Stimulated activated CD4-positive, alpha-beta T cell treated with anti-CD3 and anti-CD28 coated beads, TNF-alpha, amount 100 ng/mL, for 4 hours (primary cell): ENCODE results near the gene WDHD1.
"Not testable (repeated sequence)": the region's sequence is repeated elsewhere in the genome, so short reads cannot be mapped to it uniquely, and the experiment has no call there.

Experiments
- DNase-seq, 3 experiments: peaks; one replicate each; pipeline ENCODE4 v3.0.0-alpha.2; 2020; ENCODE audit warnings: low read depth in 3 of 3

The WDHD1 gene

GRCh38 chr14:55026793-55027561, at the start of gene WDHD1, which contains the start of gene SOCS4:
TSS of gene WDHD1 (minus strand) at chr14:55027099. CDS start at chr14:55026787, 312 bp downstream.
TSS of gene SOCS4 (plus strand) at chr14:55027236. CDS start at chr14:55043042, 15,806 bp downstream.
- peak; percentile 92 to 98 (median 94) for DNase-seq

DNA sequence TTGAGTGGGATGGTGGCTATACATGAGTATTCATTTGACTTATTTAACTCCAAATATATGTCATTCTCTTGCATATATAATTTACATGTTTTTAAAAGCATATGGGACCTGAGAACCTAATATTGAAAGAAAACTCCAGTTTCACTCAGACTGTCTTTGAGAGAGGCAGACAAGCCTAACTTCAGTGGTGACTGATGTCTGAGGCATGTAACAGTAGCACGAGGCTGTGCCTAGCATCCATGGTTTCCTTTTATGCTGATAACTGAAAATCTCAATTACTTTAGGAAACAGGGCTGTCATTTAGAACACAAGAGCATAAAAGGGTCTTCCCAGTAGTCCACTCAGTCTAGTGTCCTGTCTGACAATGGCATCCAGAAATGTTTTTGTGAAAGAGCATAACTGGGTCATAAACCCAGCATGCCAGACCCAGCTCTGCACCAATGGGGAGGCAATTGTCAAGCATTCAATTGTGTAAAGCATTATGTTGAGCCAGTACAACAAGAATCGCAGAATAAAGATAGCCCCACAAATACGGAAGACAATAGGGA, 48.8 kb upstream of the WDHD1 start:
- DNase-seq, result no peak

- DNase-seq, result no peak
Measured at GRCh38 chr14:55074662-55075061, 47.8 kb upstream of the WDHD1 start.

- DNase-seq, result no peak
Measured at GRCh38 chr14:55073856-55074255, 47.0 kb upstream of the WDHD1 start.

GRCh38 chr14:55071870-55072640, 45.2 kb upstream of the WDHD1 start:
- DNase-seq, result no peak

- DNase-seq, result no peak
Measured at GRCh38 chr14:55070981-55071411, 44.1 kb upstream of the WDHD1 start.

DNA sequence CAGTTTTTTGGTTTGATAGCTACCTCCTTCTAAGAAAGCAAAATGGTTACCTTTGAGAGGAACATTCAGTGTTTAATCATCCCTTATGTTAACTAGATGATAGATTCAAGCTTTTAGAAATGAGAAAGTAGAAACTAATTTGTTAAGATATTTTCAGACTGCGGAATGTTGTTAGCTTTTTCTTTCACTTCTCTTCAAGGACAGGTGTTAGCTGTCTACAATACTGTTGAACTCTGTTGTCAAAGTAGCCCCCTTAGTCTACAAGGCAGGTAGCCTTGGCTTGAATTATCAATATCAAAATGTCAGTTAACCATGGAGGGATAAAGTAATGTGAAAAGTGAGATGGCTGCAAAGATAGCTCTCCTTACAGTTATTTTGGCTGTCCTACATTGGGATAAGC, 39.3 kb upstream of the WDHD1 start:
- DNase-seq, result no peak

- no peak for DNase-seq
Measured at GRCh38 chr14:55065411-55065810, 38.5 kb upstream of the WDHD1 start.

- DNase-seq, result not testable (repeated sequence)
Measured at GRCh38 chr14:55064896-55065295, 38.0 kb upstream of the WDHD1 start.

DNA sequence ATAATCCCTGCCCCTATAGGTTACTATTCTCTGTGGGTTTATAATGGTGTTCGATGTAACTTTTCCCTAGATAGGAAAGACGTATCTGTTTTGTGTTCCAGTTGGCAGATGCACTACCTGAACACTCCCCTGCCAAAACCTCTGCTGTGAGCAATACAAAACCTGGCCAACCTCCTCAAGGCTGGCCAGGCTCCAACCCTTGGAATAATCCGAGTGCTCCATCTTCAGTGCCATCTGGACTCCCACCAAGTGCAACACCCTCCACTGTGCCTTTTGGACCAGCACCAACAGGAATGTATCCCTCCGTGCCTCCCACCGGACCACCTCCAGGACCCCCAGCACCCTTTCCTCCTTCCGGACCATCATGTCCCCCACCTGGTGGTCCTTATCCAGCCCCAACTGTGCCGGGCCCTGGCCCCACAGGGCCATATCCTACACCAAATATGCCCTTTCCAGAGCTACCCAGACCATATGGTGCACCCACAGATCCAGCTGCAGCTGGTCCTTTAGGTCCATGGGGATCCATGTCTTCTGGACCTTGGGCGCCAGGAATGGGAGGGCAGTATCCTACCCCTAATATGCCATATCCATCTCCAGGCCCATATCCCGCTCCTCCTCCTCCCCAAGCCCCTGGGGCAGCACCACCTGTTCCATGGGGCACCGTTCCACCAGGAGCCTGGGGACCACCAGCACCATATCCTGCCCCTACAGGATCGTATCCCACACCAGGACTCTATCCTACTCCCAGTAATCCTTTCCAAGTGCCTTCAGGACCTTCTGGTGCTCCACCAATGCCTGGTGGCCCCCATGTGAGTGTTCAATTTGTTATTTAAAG, 35.8 kb upstream of the WDHD1 start:
- DNase-seq, result no peak

GRCh38 chr14:55059333-55059732, 32.4 kb upstream of the WDHD1 start:
- no peak for DNase-seq

DNA sequence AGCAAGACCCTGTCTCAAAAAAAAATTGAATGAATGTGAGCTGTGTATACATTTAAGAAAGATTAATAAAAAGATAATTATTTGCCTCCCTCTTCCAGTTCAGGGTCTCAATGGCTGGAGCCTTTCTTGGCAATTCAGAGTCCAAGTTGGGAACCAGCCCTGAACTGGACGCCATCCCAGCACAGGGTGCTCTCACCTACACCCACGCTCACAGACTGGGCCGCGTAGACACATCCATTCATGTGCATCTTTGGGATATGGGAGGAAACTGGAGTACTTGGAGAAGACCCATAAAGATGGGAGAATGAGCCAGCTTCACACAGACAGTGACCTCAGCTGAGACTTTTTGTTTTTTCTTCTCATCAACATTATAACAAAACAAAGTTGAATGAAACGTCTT, 31.0 kb upstream of the WDHD1 start:
- DNase-seq, result no peak

GRCh38 chr14:55054098-55054497, 27.2 kb upstream of the WDHD1 start:
- DNase-seq, result no peak

DNA sequence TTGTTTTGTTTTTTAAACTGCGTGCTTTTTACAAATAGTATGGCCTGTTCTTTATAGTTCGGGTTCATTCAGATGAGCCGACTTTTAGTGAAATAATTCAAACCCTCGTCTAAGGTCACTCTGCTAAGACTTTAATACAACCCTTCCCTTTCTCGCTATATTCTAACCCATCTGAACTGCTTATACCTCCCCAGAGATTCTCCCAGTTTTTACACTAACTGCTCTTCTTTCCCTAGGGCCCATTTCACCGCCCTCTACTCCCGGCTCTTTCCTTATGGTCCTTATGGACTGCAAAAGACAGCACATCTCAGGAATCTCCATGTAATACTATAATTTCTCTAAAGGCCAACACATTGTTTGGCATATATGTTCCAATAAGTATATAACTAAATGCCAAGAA, 26.6 kb upstream of the WDHD1 start:
- no peak for DNase-seq

GRCh38 chr14:55053018-55053417, 26.1 kb upstream of the WDHD1 start:
- no peak for DNase-seq

- no peak for DNase-seq
Measured at GRCh38 chr14:55052269-55052930, 25.5 kb upstream of the WDHD1 start.

DNA sequence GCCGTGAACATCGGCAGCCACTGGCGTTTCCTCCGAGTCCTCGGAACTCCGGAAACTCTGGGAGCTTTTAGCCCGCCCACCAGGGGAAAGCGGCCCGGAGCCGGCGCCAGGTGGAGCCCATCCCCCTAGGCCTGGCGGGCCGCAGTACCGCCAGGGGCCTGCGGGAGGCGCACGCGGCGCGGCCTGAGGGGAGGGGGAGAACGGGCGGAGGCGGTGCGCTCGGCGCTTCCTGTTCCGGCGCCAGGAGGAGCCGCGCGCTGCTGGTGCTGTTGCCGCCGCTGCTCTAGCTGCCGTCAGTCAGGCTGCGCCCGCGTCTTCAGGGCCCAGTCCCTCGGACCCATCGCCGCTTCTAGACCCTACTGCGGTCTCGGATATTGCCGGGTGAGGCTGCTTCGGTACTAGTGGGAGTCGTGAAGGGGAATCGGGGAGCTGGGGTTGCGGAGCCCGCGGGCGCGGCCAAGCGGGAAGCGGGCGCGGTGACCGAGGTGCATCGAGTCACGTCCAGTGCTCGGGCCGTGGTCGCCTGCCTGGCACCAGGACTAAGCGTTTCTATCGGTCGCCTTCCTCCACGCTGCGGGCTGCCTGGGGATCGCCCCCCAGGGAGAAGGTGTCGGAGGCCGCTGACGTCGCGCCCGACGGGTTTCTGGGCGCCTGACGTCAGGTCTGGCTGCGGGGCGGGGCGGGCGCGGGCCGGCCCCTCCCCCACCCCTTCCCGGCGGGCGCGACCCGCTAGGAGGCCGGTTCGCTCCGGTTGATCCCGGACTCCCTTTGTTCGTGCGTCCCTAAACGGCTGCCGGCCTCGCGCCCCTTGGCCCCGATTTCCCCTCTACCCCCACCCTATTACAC, 24.7 kb upstream of the WDHD1 start, which contains the start of gene MAPK1IP1L:
Gene MAPK1IP1L (plus strand): TSS at position 225 of the 846 bp plus-strand sequence. CDS start 10,037 bp downstream, outside the sequence.
- DNase-seq, result peak; percentile 81 to 86 (median 83)

DNA sequence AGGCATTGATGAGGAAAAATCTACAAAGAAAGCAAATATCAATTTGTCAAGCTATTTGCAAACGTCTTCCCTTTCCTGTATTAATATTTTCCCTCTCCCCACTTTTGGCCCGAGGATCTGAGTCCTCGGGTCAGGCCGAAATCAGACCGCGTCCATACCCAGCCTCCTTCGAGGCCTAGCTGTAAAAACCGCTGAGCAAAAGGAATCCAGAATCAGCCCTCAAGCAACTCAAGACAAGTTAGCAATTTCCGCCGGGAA, 24.2 kb upstream of the WDHD1 start:
- no peak for DNase-seq

DNA sequence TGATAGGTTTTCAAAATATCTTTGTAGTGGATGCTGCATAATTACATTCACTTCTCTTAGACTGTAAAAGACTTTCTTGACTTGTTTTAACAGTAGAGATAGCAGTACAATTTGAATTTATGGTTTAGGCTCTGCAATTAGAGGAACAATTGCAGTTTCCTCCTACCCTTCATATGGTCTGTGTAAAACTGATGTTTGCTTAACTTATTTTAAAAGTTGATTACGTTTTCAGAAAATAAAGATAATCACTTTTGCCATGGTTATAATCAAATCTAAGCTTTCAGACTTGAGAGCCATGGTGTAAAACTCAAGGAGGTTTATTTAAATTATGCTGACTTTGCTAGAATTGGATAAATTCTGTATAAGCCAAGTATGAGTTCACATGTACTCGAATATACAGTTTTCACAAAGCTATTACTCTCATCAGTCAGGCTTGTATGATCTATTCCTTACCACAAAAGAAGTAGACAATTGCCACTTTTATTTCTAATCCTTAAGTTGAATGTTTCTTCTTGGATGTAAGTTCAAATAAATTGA, 22.1 kb upstream of the WDHD1 start:
- DNase-seq, result no peak
